Naive thymus-derived CD4-positive, alpha-beta T cell (primary cell): ENCODE data around the gene RAPGEF5. TPM values are rescaled to one million over a fixed set of nuclear protein-coding genes. Genes with fewer than 3 reads are reported as not detected.

Experiments
- ATAC-seq: fragments of 150-1000 bp; cut with Tn5 transposase; 2 replicates; pipeline ENCODE4 v1.10.0; 2021; ENCODE audit warnings: mild to moderate bottlenecking, moderate library complexity
- CTCF ChIA-PET: fragments of 350-600 bp; sonication (Branson Sonifier 250); formaldehyde crosslinking; loops from one replicate; lab custom pipeline; 2021; ENCODE audit warnings: antibody characterized with exemption; lab: Charles Lee
- POLR2A ChIA-PET: fragments of 350-600 bp; sonication (Branson Sonifier 250); formaldehyde crosslinking; loops from one replicate; lab custom pipeline; 2021; ENCODE audit warnings: antibody characterized with exemption, inconsistent platforms; lab: Charles Lee
- DNase-seq, 9 donors: peaks; one replicate each; pipeline versions ENCODE4 v3.0.0 to v3.0.0-alpha.2; 2020 to 2022; ENCODE audit warnings: mixed read lengths in 1 of 9
- H3K27ac ChIP-seq: one replicate; pipeline ENCODE4 v1.7.0; 2013; ENCODE audit warnings: mild to moderate bottlenecking, low read depth, low read length, moderate library complexity
- H3K27me3 ChIP-seq, 2 donors: one replicate each; pipeline ENCODE4 v1.7.0; 2013; ENCODE audit warnings: low read length in 2 of 2, mild to moderate bottlenecking in 2 of 2, moderate library complexity in 2 of 2; ENCODE audit not compliant: control insufficient read depth in 2 of 2, insufficient read depth in 2 of 2
- H3K36me3 ChIP-seq, 3 experiments: 1 replicate in 2 of 3; 2 replicates in 1 of 3; pipeline ENCODE4 v1.7.0; 2013; ENCODE audit warnings: low read length in 3 of 3, mild to moderate bottlenecking in 3 of 3, moderate library complexity in 1 of 3; ENCODE audit not compliant: insufficient read depth in 3 of 3, control insufficient read depth in 2 of 3
- H3K4me1 ChIP-seq, 2 donors: one replicate each; pipeline ENCODE4 v1.7.0; 2013; ENCODE audit warnings: low read length in 2 of 2, mild to moderate bottlenecking in 2 of 2, moderate library complexity in 1 of 2; ENCODE audit not compliant: control insufficient read depth in 2 of 2, insufficient read depth in 2 of 2
- H3K4me3 ChIP-seq: 2 replicates; pipeline ENCODE4 v1.7.0; 2013; ENCODE audit warnings: mild to moderate bottlenecking, low read length
- H3K9me3 ChIP-seq, 3 experiments: 1 replicate in 2 of 3; 2 replicates in 1 of 3; pipeline ENCODE4 v1.7.0; 2013; ENCODE audit warnings: low read length in 3 of 3; ENCODE audit not compliant: control insufficient read depth in 2 of 3
- H3K27ac Mint-ChIP-seq, 9 donors: one replicate each; pipeline ENCODE4 v1.8.0; 2020 to 2022; ENCODE audit warnings: mixed read lengths in 9 of 9, mild to moderate bottlenecking in 8 of 9, moderate library complexity in 5 of 9, inconsistent platforms in 2 of 9
- H3K27me3 Mint-ChIP-seq, 5 donors: one replicate each; pipeline ENCODE4 v1.8.0; 2021 to 2022; ENCODE audit warnings: mixed read lengths in 5 of 5, mild to moderate bottlenecking in 1 of 5
- H3K36me3 Mint-ChIP-seq, 5 donors: one replicate each; pipeline ENCODE4 v1.8.0; 2020 to 2022; ENCODE audit warnings: mixed read lengths in 5 of 5, mild to moderate bottlenecking in 3 of 5, inconsistent platforms in 1 of 5
- H3K4me1 Mint-ChIP-seq, 7 donors: one replicate each; pipeline ENCODE4 v1.8.0; 2020 to 2022; ENCODE audit warnings: mixed read lengths in 7 of 7, mild to moderate bottlenecking in 3 of 7, inconsistent platforms in 1 of 7
- H3K4me3 Mint-ChIP-seq, 10 donors: one replicate each; pipeline ENCODE4 v1.8.0; 2020 to 2022; ENCODE audit warnings: mild to moderate bottlenecking in 10 of 10, mixed read lengths in 10 of 10, moderate library complexity in 6 of 10, inconsistent platforms in 2 of 10
- H3K9me3 Mint-ChIP-seq, 11 donors: one replicate each; pipeline ENCODE4 v1.8.0; 2020 to 2022; ENCODE audit warnings: mixed read lengths in 11 of 11, mild to moderate bottlenecking in 4 of 11, inconsistent platforms in 1 of 11, moderate library complexity in 1 of 11
- intact Hi-C, 2 donors: fragments of 100-400 bp; cut with micrococcal nuclease; formaldehyde crosslinking; loops; one replicate each; pipeline ENCODE4 v1.15.1; 2023
- polyA plus RNA-seq, 2 donors: library from polyadenylated mRNA; unstranded; fragments of 300-500 nt; fragmentation: Illumina TruSeq; gene quantifications; one replicate each; pipeline ENCODE4 v1.2.3, GENCODE V29; 2021
- total RNA-seq, 6 experiments: library from RNA in 5 of 6; stranded (reverse) in 5 of 6; gene quantifications; 1 replicate in 5 of 6; 2 replicates in 1 of 6; pipeline ENCODE4 v1.2.3 and lab custom pipeline; 2021 to 2026

RAPGEF5 gene
- total and polyA plus RNA-seq, 7 experiments from 2014 or later, result 0.17 to 0.93 TPM; not detected in 5

DNA sequence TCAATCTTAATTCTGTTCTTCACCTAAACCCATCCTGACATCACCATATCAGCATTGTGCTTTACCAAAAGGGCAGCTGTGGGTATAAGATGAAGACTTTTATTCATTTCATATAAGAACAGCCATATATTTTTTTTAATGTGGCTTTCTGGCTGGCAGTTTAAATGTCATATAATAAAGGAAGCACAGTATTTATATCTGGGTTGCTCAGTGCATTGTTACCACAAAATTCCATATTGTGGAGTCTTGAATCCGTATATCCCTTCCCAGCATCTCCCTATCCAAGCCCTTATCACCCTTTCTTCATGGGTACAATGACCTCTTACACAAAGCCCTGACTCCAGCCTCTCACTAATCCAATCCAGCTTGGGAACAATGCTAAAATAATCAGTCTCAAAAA is 125.8 kb downstream of the RAPGEF5 start:
- no peaks in the 10 kb centered on the region for H3K36me3 ChIP-seq
- no peak overlapping the region for H3K4me3 Mint-ChIP-seq
- no peak for DNase-seq
- no peak for ATAC-seq
- no peaks in the 10 kb centered on the region for H3K9me3 Mint-ChIP-seq
- no peaks in the 10 kb centered on the region for H3K4me1 ChIP-seq
- no peak overlapping the region for H3K4me3 ChIP-seq
- no peaks in the 10 kb centered on the region for H3K36me3 Mint-ChIP-seq
- no peaks in the 10 kb centered on the region for H3K9me3 ChIP-seq
- intact Hi-C loops, result no loop called here
- peaks cover 0 to 19% (median 3%) of the 10 kb centered on the region in 5 donors for H3K27me3 Mint-ChIP-seq
- no peak overlapping the region for H3K27ac Mint-ChIP-seq
- POLR2A ChIA-PET, result no interaction called here
- no peaks in the 10 kb centered on the region for H3K4me1 Mint-ChIP-seq
- H3K27me3 ChIP-seq, result no peaks in the 10 kb centered on the region
- CTCF ChIA-PET, result no interaction called here
- no peak overlapping the region for H3K27ac ChIP-seq

DNA sequence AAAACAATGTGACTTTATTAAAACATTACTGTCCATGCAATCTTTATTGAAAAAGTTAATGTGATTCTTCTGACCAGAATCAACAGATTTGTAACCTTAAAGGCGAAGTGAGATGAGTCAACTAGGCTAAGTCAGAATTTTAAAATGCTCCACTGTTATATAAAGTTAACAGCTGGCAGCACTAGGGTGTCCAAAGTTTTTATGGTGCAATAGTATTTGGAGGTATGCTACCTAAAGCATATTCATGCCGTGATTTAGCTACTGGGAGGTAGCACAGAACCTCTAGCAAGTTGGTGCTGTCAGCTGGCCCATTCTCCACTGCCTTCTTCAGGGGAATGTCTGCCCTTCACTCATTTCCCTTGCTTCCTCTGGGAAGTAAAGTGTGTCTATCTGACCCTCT is 126.7 kb downstream of the RAPGEF5 start:
- H3K27me3 Mint-ChIP-seq, result peaks cover 0 to 19% (median 3%) of the 10 kb centered on the region in 5 donors
- intact Hi-C loops, result no loop called here
- H3K9me3 ChIP-seq, result no peaks in the 10 kb centered on the region
- CTCF ChIA-PET, result no interaction called here
- no peaks in the 10 kb centered on the region for H3K27me3 ChIP-seq
- DNase-seq (no peak), ATAC-seq (no peak)
- no peaks in the 10 kb centered on the region for H3K4me1 ChIP-seq
- no peaks in the 10 kb centered on the region for H3K4me1 Mint-ChIP-seq
- H3K36me3 Mint-ChIP-seq, result no peaks in the 10 kb centered on the region
- H3K4me3 ChIP-seq, result no peak overlapping the region
- H3K27ac ChIP-seq, result no peak overlapping the region
- no peaks in the 10 kb centered on the region for H3K9me3 Mint-ChIP-seq
- no peaks in the 10 kb centered on the region for H3K36me3 ChIP-seq
- H3K4me3 Mint-ChIP-seq, result no peak overlapping the region
- POLR2A ChIA-PET, result no interaction called here
- no peak overlapping the region for H3K27ac Mint-ChIP-seq

- Histone ChIP-seq H3K27me3 (no peaks in the 10 kb centered on the region), H3K9me3 (no peaks in the 10 kb centered on the region), H3K27ac (no peak overlapping the region), H3K4me3 (no peak overlapping the region), H3K4me1 (no peaks in the 10 kb centered on the region), H3K36me3 (no peaks in the 10 kb centered on the region)
- ChIA-PET POLR2A (no interaction called here), CTCF (no interaction called here)
- Mint-ChIP-seq H3K4me3 (no peak overlapping the region), H3K4me1 (no peaks in the 10 kb centered on the region), H3K27ac (no peak overlapping the region), H3K9me3 (no peaks in the 10 kb centered on the region), H3K27me3 (peaks cover 0 to 18% (median 3%) of the 10 kb centered on the region in 5 donors), H3K36me3 (no peaks in the 10 kb centered on the region)
- DNase-seq (no peak), ATAC-seq (no peak)
- intact Hi-C loops, result no loop called here
These were observed 127.8 kb downstream of the RAPGEF5 start for GRCh38 chr7:22229148-22229547.

GRCh38 chr7:22223807-22224206 is 133.1 kb downstream of the RAPGEF5 start:
- POLR2A ChIA-PET, result no interaction called here
- intact Hi-C loops, result no loop called here

GRCh38 chr7:22220941-22221340 is 136.0 kb downstream of the RAPGEF5 start:
- POLR2A ChIA-PET, result no interaction called here
- no peaks in the 10 kb centered on the region for H3K36me3 Mint-ChIP-seq
- DNase-seq (no peak), ATAC-seq (no peak)
- no peak overlapping the region for H3K27ac ChIP-seq
- intact Hi-C loops, result no loop called here
- peaks cover 10 to 21% (median 13%) of the 10 kb centered on the region in 5 donors for H3K27me3 Mint-ChIP-seq
- no peaks in the 10 kb centered on the region for H3K9me3 ChIP-seq
- no peaks in the 10 kb centered on the region for H3K27me3 ChIP-seq
- CTCF ChIA-PET, result no interaction called here
- H3K4me3 Mint-ChIP-seq, result no peak overlapping the region
- H3K36me3 ChIP-seq, result no peaks in the 10 kb centered on the region
- no peaks in the 10 kb centered on the region for H3K4me1 ChIP-seq
- no peak overlapping the region for H3K4me3 ChIP-seq
- peaks cover 0 to 5% (median 2%) of the 10 kb centered on the region in 11 donors for H3K9me3 Mint-ChIP-seq
- no peaks in the 10 kb centered on the region for H3K4me1 Mint-ChIP-seq
- no peak overlapping the region for H3K27ac Mint-ChIP-seq

More at GRCh38 chr7:22223807-22224206, 133.1 kb downstream of the RAPGEF5 start:
- Mint-ChIP-seq H3K4me3 (no peak overlapping the region), H3K27me3 (peaks cover 0 to 5% (median 0%) of the 10 kb centered on the region in 5 donors), H3K4me1 (no peaks in the 10 kb centered on the region), H3K27ac (no peak overlapping the region), H3K36me3 (no peaks in the 10 kb centered on the region), H3K9me3 (peaks cover 0 to 5% (median 2%) of the 10 kb centered on the region in 11 donors)
- Histone ChIP-seq H3K4me1 (no peaks in the 10 kb centered on the region), H3K36me3 (no peaks in the 10 kb centered on the region), H3K27ac (no peak overlapping the region), H3K27me3 (no peaks in the 10 kb centered on the region), H3K9me3 (no peaks in the 10 kb centered on the region), H3K4me3 (no peak overlapping the region)
- DNase-seq (no peak), ATAC-seq (no peak)
- CTCF ChIA-PET, result no interaction called here

DNA sequence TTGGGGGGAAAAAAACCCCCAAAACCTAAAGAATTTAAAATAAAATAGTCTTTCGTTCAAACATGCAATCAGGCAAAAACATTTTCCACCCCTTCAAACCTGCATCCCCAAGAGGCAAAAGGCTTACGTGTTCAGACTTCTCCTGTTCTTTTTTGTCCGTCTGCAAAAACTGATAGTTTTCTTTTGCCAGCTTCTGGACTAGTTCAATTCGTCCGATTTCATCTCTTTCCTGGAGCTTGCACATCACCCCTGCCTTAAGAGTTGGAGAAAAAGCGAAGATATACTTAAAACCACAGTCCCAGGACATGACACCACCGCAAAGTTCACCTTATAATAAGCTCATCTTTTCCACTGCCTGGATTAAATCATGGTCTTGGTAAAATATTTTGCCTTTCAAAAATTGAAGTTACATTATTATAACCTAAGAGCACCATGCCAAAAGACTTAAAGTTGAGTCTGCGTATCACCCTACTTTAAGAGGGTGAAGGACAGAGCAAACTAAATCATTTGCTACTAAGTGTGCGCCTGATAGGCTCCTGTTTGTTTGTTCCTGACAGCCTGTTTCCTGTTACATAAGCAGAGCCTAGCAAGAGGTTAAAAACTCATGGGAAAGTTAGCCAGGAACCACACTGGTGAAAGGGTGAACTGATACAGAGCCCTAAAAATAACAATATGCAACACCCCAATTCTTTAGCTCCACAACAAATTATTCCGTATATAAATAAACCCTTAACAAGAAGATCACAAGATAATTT is 137.0 kb downstream of the RAPGEF5 start:
- ChIA-PET CTCF (interaction anchor here (0.5 to 0.7 kb wide), 2 partner anchors 25 to 522 kb away, joined by 3 read pairs; no protein-coding TSS in a partner anchor), POLR2A (no interaction called here)
- H3K4me1 ChIP-seq, result no peaks in the 10 kb centered on the region
- H3K4me1 Mint-ChIP-seq, result no peaks in the 10 kb centered on the region
- intact Hi-C loops, result no loop called here
- H3K9me3 Mint-ChIP-seq, result peaks cover 0 to 5% (median 2%) of the 10 kb centered on the region in 11 donors
- H3K27ac Mint-ChIP-seq, result no peak overlapping the region
- ATAC-seq (no peak), DNase-seq (no peak)
- no peaks in the 10 kb centered on the region for H3K9me3 ChIP-seq
- no peaks in the 10 kb centered on the region for H3K36me3 Mint-ChIP-seq
- H3K27me3 Mint-ChIP-seq, result peaks cover 16 to 29% (median 18%) of the 10 kb centered on the region in 5 donors
- H3K4me3 ChIP-seq, result no peak overlapping the region
- no peak overlapping the region for H3K4me3 Mint-ChIP-seq
- no peaks in the 10 kb centered on the region for H3K27me3 ChIP-seq
- no peaks in the 10 kb centered on the region for H3K36me3 ChIP-seq
- no peak overlapping the region for H3K27ac ChIP-seq

DNA sequence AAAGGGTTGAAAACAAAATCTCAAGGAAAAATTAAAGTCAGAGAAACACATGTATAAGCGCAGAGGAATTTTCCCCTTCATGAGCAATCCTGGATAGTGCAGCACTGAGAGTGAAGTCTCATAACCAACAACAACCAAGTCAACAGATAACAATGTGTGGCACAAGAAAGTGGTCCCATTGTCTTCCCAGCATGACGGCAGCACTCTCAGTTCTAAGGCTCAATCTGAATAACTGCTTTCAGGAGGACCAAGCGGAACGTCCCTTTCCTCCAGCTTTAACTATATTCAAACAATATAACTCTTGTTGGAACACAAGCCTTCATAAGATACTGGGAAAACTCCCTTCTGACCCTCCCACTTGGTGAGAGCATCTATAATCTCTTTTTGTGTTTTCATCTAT is 137.9 kb downstream of the RAPGEF5 start:
- ChIA-PET POLR2A (no interaction called here), CTCF (no interaction called here)
- H3K4me3 Mint-ChIP-seq, result no peak overlapping the region
- Histone ChIP-seq H3K4me1 (no peaks in the 10 kb centered on the region), H3K27ac (no peak overlapping the region), H3K27me3 (no peaks in the 10 kb centered on the region), H3K4me3 (no peak overlapping the region), H3K9me3 (no peaks in the 10 kb centered on the region), H3K36me3 (no peaks in the 10 kb centered on the region)
- no peak for ATAC-seq
- no peak overlapping the region for H3K27ac Mint-ChIP-seq
- peaks cover 17 to 33% (median 22%) of the 10 kb centered on the region in 5 donors for H3K27me3 Mint-ChIP-seq
- intact Hi-C loops, result no loop called here
- no peaks in the 10 kb centered on the region for H3K4me1 Mint-ChIP-seq
- peaks cover 0 to 5% (median 2%) of the 10 kb centered on the region in 11 donors for H3K9me3 Mint-ChIP-seq
- H3K36me3 Mint-ChIP-seq, result no peaks in the 10 kb centered on the region
- no peak for DNase-seq
